ENCODE data around the gene NDRG3.

Gene NDRG3

DNA sequence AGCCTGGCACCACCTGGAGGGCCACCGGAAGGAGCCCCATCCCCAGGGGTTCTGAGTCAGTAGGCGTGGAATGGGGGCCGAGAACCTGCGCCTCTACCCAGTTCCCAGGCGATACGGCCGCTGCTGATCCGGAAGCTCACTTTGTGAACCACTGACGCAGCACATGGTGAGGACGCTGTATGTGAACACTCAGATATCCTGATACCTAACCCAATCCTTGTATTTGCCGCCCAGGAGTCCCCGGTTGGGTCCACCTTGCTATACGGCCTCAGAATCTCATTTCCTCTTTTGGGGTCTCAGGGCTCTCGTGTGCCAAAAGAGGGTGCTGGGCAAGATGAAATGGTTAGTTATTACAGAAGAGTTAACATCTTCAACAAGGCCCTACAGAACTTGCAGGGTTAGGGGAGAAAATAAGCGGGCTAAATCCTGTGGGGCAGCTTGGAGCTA is 140.9 kb downstream of the NDRG3 start:
- DNase-seq, result peak; percentile 46
